Measurements from ENCODE around the gene NLN.

- TF ChIP-seq POLR2A (IDR thresholded peaks at IDR 0.05) (no peak), CTCF (IDR thresholded peaks at IDR 0.05) (no peak)
Measured at GRCh38 chr5:65722575-65723403, 784 bp downstream of the NLN start.

Measured in Peyer's patch (tissue), 4 donors.